SU-DHL-6 (cell line): Measurements from ENCODE around the gene PTPN13.

Experiments
- H2AFZ ChIP-seq: fragments of 200-600 bp; sonication (generic); 2 replicates; pipeline ENCODE4 v1.6.1; 2014; ENCODE audit warnings: low read depth, mild to moderate bottlenecking, moderate library complexity, mixed read lengths, antibody characterized with exemption, low read length; ENCODE audit not compliant: severe bottlenecking
- H3F3A ChIP-seq: fragments of 200-600 bp; shearing (Covaris generic); 2 replicates; pipeline ENCODE4 v1.6.0; 2016; ENCODE audit warnings: antibody characterized with exemption, mild to moderate bottlenecking; ENCODE audit not compliant: insufficient read depth
- H3K27ac ChIP-seq: fragments of 200-600 bp; sonication (generic); 2 replicates; pipeline ENCODE4 v1.5.1; 2016; ENCODE audit warnings: low read depth, mild to moderate bottlenecking, low read length, moderate library complexity, mixed read lengths
- H3K27me3 ChIP-seq: fragments of 200-600 bp; sonication (generic), shearing (Covaris generic); 2 replicates; pipeline ENCODE4 v1.6.0; 2014; ENCODE audit warnings: mild to moderate bottlenecking, low read length
- H3K36me3 ChIP-seq: fragments of 200-600 bp; sonication (generic); 2 replicates; pipeline ENCODE4 v1.6.1; 2014; ENCODE audit warnings: mild to moderate bottlenecking, low read length, mixed read lengths
- H3K4me2 ChIP-seq: fragments of 300-600, 200-600 bp; shearing (Covaris generic), sonication (generic); 2 replicates; pipeline ENCODE4 v1.6.0; 2014; ENCODE audit warnings: low read length, low read depth, mild to moderate bottlenecking; ENCODE audit not compliant: poor library complexity, severe bottlenecking
- H3K4me3 ChIP-seq: fragments of 200-600 bp; sonication (generic); 2 replicates; pipeline ENCODE4 v1.5.1; 2014; ENCODE audit warnings: antibody characterized with exemption, low read length, mild to moderate bottlenecking, mixed read lengths; ENCODE audit not compliant: insufficient read depth, poor library complexity, severe bottlenecking
- H3K79me2 ChIP-seq: fragments of 200-600 bp; sonication (generic); 2 replicates; pipeline ENCODE4 v1.6.1; 2014; ENCODE audit warnings: mild to moderate bottlenecking, low read length, moderate library complexity; ENCODE audit not compliant: insufficient read depth
- H3K9ac ChIP-seq: fragments of 200-600 bp; sonication (generic); 2 replicates; pipeline ENCODE4 v1.7.0; 2014; ENCODE audit warnings: mild to moderate bottlenecking, low read length
- H3K9me2 ChIP-seq: fragments of 200-600 bp; sonication (generic); replicated peaks from 2 replicates; pipeline ENCODE4 v1.6.1; 2014; ENCODE audit warnings: low read length; ENCODE audit not compliant: insufficient read depth
- H3K9me3 ChIP-seq: fragments of 200-600 bp; sonication (generic); 2 replicates; pipeline ENCODE4 v1.6.1; 2014; ENCODE audit warnings: low read length, mixed read lengths; ENCODE audit not compliant: insufficient read depth
- H4K20me1 ChIP-seq: fragments of 200-600 bp; sonication (generic); 2 replicates; pipeline ENCODE4 v1.6.1; 2014; ENCODE audit warnings: low read depth, mild to moderate bottlenecking, antibody characterized with exemption, low read length, moderate library complexity, mixed read lengths
- CTCF ChIP-seq: fragments of 200-600 bp; sonication (generic); IDR thresholded peaks from one replicate; pipeline ENCODE4 v1.5.1; 2017; ENCODE audit warnings: antibody characterized with exemption, mild to moderate bottlenecking, low read length, moderate library complexity; ENCODE audit not compliant: insufficient read depth, poor library complexity, severe bottlenecking
- EZH2phosphoT487 ChIP-seq: fragments of 200-600 bp; sonication (generic), shearing (Covaris generic); conservative IDR thresholded peaks from 2 replicates; pipeline ENCODE4 v1.6.1; 2018; ENCODE audit warnings: mild to moderate bottlenecking, antibody characterized with exemption, low read length, moderate library complexity, mixed read lengths

PTPN13 gene

DNA sequence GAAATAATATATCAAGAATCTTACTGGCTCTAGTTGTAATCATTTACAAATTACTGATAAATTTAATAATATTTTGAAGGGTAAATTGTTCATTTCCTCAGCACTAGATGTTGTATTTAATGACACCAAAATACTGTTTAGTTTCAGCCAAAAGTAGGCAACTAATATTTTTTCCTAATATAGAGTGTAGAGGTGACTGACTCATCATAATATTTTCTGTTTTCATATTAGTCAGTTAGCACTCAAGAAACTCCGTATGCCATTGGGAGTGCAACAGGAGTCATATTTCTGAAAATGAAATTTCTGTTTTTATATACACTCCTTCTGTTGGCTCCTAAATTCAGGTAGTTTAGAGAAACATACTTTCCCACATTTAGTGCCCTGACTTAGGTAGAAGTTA, 36.6 kb upstream of the PTPN13 start:
- H3K9me2 ChIP-seq: no peaks in the 10 kb centered on the region
- H3K9me3 ChIP-seq: no peaks in the 10 kb centered on the region
- no peaks in the 10 kb centered on the region for H3K27me3 ChIP-seq
- H3K9ac ChIP-seq: no peak overlapping the region
- no peaks in the 10 kb centered on the region for H3K79me2 ChIP-seq
- H3F3A ChIP-seq: no peaks in the 10 kb centered on the region
- no peak overlapping the region for H3K4me3 ChIP-seq
- H3K27ac ChIP-seq: no peak overlapping the region
- TF ChIP-seq CTCF (no peak), EZH2phosphoT487 (no peak)
- H4K20me1 ChIP-seq: no peaks in the 10 kb centered on the region
- H3K36me3 ChIP-seq: no peaks in the 10 kb centered on the region
- no peak overlapping the region for H3K4me2 ChIP-seq
- no peak overlapping the region for H2AFZ ChIP-seq

GRCh38 chr4:86558258-86558657, 35.9 kb upstream of the PTPN13 start:
- Histone ChIP-seq H3K79me2 (no peaks in the 10 kb centered on the region), H3K9me3 (no peaks in the 10 kb centered on the region), H3K9me2 (no peaks in the 10 kb centered on the region), H3K27me3 (no peaks in the 10 kb centered on the region), H2AFZ (no peak overlapping the region), H4K20me1 (no peaks in the 10 kb centered on the region), H3K27ac (no peak overlapping the region), H3K4me2 (no peak overlapping the region), H3K9ac (no peak overlapping the region), H3K36me3 (no peaks in the 10 kb centered on the region), H3F3A (no peaks in the 10 kb centered on the region), H3K4me3 (no peak overlapping the region)
- no peak for TF ChIP-seq CTCF
- TF ChIP-seq EZH2phosphoT487: no peak

GRCh38 chr4:86558797-86559196, 35.3 kb upstream of the PTPN13 start:
- no peak overlapping the region for H3K4me2 ChIP-seq
- H3K9me2 ChIP-seq: no peaks in the 10 kb centered on the region
- no peak overlapping the region for H3K4me3 ChIP-seq
- no peaks in the 10 kb centered on the region for H3K36me3 ChIP-seq
- no peaks in the 10 kb centered on the region for H3K79me2 ChIP-seq
- no peak overlapping the region for H2AFZ ChIP-seq
- no peak for TF ChIP-seq CTCF
- no peak for TF ChIP-seq EZH2phosphoT487
- no peaks in the 10 kb centered on the region for H3K27me3 ChIP-seq
- no peak overlapping the region for H3K27ac ChIP-seq
- H4K20me1 ChIP-seq: no peaks in the 10 kb centered on the region
- H3F3A ChIP-seq: no peaks in the 10 kb centered on the region
- H3K9me3 ChIP-seq: no peaks in the 10 kb centered on the region
- no peak overlapping the region for H3K9ac ChIP-seq

DNA sequence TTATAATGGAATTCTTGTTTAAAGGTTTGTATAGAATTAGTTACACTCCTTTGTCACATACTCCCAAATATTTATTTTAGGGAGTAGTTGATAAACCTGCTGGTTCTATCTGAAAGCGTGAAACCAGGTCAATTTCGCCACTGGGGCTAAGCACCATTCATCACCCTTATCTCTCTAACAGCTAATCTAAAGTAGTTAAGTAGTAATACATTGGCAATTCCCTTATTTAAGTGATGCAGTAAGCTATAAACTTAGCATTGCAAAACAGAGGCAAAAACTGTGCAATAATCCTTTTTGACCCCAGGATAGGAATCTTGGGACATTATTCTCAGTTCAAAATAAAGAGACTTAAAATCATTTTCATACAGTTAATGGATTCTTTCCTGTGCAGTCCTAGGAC, 33.7 kb upstream of the PTPN13 start:
- no peaks in the 10 kb centered on the region for H3K9me2 ChIP-seq
- no peak overlapping the region for H3K9ac ChIP-seq
- H3F3A ChIP-seq: no peaks in the 10 kb centered on the region
- H3K79me2 ChIP-seq: no peaks in the 10 kb centered on the region
- TF ChIP-seq EZH2phosphoT487: no peak
- no peak for TF ChIP-seq CTCF
- H2AFZ ChIP-seq: no peak overlapping the region
- no peaks in the 10 kb centered on the region for H3K27me3 ChIP-seq
- H3K9me3 ChIP-seq: no peaks in the 10 kb centered on the region
- H3K36me3 ChIP-seq: no peaks in the 10 kb centered on the region
- no peaks in the 10 kb centered on the region for H4K20me1 ChIP-seq
- no peak overlapping the region for H3K4me2 ChIP-seq
- H3K4me3 ChIP-seq: no peak overlapping the region
- no peak overlapping the region for H3K27ac ChIP-seq
